Mucosa of descending colon (tissue), 3 donors: ENCODE data around the gene CEP57. TPM values are rescaled to one million over a fixed set of nuclear protein-coding genes. Genes with fewer than 3 reads are reported as not detected.
A peak's percentile ranks its signal among the peaks of the same experiment; 100 is the strongest.

Experiments used
- ATAC-seq: fragments of 200-7000 bp; cut with Tn5 transposase; one replicate; pipeline ENCODE4 v1.9.1; 2020; ENCODE audit warnings: mild to moderate bottlenecking, moderate library complexity
- DNase-seq, 3 donors: peaks; one replicate each; pipeline ENCODE4 v3.0.0-alpha.2; 2020
- H3K36me3 ChIP-seq: fragments of 200-600 bp; one replicate; pipeline ENCODE4 v1.8.0; 2021; ENCODE audit warnings: low read depth, mild to moderate bottlenecking
- H3K4me1 ChIP-seq: fragments of 200-600 bp; one replicate; pipeline ENCODE4 v1.8.0; 2021; ENCODE audit warnings: low read depth, mild to moderate bottlenecking
- H3K4me3 ChIP-seq: fragments of 200-600 bp; one replicate; pipeline ENCODE4 v1.8.0; 2021; ENCODE audit warnings: mild to moderate bottlenecking
- H3K9me3 ChIP-seq: fragments of 200-600 bp; one replicate; pipeline ENCODE4 v1.8.0; 2021; ENCODE audit warnings: mild to moderate bottlenecking
- CTCF ChIP-seq: fragments of 200-600 bp; IDR thresholded peaks from one replicate; pipeline ENCODE4 v1.8.0; 2022; ENCODE audit warnings: antibody characterized with exemption, mild to moderate bottlenecking
- intact Hi-C, 2 donors: fragments of 100-400 bp; cut with DNase I in 1 of 2; cut with micrococcal nuclease in 1 of 2; formaldehyde crosslinking; loops; one replicate each; pipeline versions ENCODE4 v1.11.0 to v1.11.1; 2022; cut with DNase I, micrococcal nuclease
- total RNA-seq, 3 donors: library from RNA; stranded (reverse); fragmentation: NEBNext Ultra II Directional in 2 of 3; extraction: Animal tissue kit (Norgen Biotek cat#: 25700) in 2 of 3; gene quantifications; one replicate each; pipeline versions ENCODE4 v1.2.1 to v1.2.4, GENCODE V29; 2021 to 2023
- donor health status: DM: no; HTN: no; CAD: no; lungs with moderate emphysema.
- donor health status: DM: no; HTN: no; CAD: no.
- donor health status: DM: no; HTN: yes; CAD: no.

Gene CEP57
- total RNA-seq, 3 donors from 2014 or later: 29.7 to 35.1 (median 29.9) TPM

DNA sequence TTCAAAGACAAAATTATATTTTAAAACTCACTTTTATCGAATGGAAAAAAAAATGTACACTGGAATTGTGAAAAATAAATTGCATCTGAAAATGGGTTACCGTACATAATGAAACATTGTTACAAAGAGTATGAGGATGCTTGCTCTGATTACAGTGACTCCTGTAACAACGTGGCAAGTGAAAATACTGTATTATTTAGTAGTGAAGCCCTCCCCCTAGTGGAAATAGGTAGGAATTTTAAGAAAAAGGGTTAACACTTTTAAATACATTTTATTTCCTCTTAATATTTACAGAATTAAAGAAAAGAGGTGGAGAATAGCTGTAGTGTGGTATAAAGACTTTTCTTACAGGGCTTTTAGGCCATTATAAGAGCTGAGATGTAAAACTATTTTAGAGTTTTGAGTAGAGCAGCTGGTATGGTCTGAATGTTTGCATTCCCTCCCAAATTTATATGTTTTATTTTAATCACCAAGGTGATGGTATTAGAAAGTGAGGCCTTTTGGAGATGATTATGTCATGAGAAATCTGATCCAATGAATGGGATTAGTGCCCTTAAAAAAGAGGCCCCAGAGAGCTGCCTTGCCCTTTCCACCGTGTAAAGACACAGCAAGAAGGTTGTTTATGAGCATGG is 25.9 kb upstream of the CEP57 start:
- Histone ChIP-seq H3K4me3 (no peak overlapping the region), H3K36me3 (no peaks in the 10 kb centered on the region), H3K9me3 (no peaks in the 10 kb centered on the region), H3K4me1 (no peaks in the 10 kb centered on the region)
- ATAC-seq (peak; percentile 71), DNase-seq (no peak)
- intact Hi-C loops: loop anchor here (5.0 kb wide), 1 partner anchor 612 kb away; no protein-coding TSS in a partner anchor
- no peak for TF ChIP-seq CTCF

- TF ChIP-seq CTCF: no peak
- DNase-seq (no peak), ATAC-seq (no peak)
- H3K4me1 ChIP-seq: no peaks in the 10 kb centered on the region
- H3K36me3 ChIP-seq: no peaks in the 10 kb centered on the region
- H3K4me3 ChIP-seq: no peak overlapping the region
- intact Hi-C loops: no loop called here
- H3K9me3 ChIP-seq: no peaks in the 10 kb centered on the region
Observed at GRCh38 chr11:95766701-95767100, 23.6 kb upstream of the CEP57 start.

GRCh38 chr11:95767498-95767897 is 22.8 kb upstream of the CEP57 start:
- no peak overlapping the region for H3K4me3 ChIP-seq
- no peak for TF ChIP-seq CTCF
- H3K36me3 ChIP-seq: no peaks in the 10 kb centered on the region
- H3K4me1 ChIP-seq: no peaks in the 10 kb centered on the region
- intact Hi-C loops: no loop called here
- no peak for ATAC-seq
- no peaks in the 10 kb centered on the region for H3K9me3 ChIP-seq
- DNase-seq: no peak

DNA sequence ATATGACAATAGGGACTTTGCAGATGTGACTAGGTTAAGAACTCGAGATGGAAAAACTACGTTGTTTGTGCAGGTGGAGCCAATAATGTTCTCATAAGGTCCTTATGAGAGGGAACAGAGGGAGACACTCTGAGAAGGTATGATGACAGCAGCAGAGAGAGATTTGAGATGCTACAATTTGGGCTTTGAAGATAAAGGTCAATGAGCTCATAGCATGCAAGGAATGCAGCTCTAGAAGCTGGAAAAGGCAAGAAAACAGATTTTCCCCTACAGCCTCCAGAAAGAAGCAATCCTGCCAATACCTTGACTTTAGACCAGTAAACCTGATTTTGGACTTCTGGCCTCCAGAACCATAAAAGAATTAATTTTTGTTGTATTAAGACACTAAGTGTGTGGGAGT is 21.8 kb upstream of the CEP57 start:
- intact Hi-C loops: no loop called here
- no peak overlapping the region for H3K4me3 ChIP-seq
- H3K9me3 ChIP-seq: no peaks in the 10 kb centered on the region
- H3K4me1 ChIP-seq: no peaks in the 10 kb centered on the region
- TF ChIP-seq CTCF: no peak
- ATAC-seq (no peak), DNase-seq (no peak)
- no peaks in the 10 kb centered on the region for H3K36me3 ChIP-seq

DNA sequence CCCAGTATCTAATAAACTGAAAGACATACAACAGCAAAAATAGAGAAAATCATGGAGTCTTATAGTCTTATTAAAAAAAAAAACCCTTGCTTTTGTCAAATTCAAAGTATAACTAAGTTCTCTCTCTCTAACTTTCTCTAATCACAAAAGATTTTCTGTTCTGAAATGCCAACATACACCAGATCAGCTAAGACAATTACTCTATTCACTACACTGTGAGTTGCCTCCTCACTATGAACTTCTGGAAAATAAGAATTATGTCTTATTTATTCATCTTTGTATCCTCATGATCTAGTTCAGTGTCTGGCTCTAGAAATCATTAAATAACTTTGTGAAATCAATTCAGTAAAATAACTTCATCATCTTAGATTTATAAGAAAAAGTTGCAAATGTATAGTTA is 13.4 kb upstream of the CEP57 start:
- ATAC-seq: no peak
- TF ChIP-seq CTCF: no peak

DNA sequence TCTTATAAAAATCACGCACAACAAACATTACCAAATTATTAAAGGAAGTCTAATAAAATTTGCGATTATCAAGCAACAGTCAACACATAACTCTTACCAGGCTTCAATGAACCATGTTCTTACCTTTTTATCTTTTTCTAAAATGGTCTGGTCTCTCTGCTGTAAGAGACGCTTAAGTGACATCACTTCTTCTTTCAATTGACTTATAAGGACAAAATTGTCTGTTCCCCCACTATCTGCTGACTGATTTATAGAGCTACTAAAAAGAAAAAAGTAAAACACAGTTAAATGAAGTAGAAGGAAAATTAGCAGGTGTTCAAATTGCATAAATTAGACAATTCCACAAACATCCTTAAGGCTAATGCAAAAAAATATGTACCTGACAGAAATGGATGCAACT is 11.6 kb upstream of the CEP57 start:
- H3K4me3 ChIP-seq: no peak overlapping the region
- no peaks in the 10 kb centered on the region for H3K4me1 ChIP-seq
- no peaks in the 10 kb centered on the region for H3K36me3 ChIP-seq
- no peak for ATAC-seq
- intact Hi-C loops: no loop called here
- no peak for TF ChIP-seq CTCF
- DNase-seq: no peak
- no peaks in the 10 kb centered on the region for H3K9me3 ChIP-seq

More for the DNA sequence above, 13.4 kb upstream of the CEP57 start:
- H3K9me3 ChIP-seq: no peaks in the 10 kb centered on the region
- no peaks in the 10 kb centered on the region for H3K4me1 ChIP-seq
- no peak overlapping the region for H3K4me3 ChIP-seq
- DNase-seq: no peak
- H3K36me3 ChIP-seq: no peaks in the 10 kb centered on the region
- intact Hi-C loops: no loop called here
